ENCODE results near the gene UFC1.
A peak's percentile ranks its signal among the peaks of the same experiment; 100 is the strongest.

UFC1 gene

DNA sequence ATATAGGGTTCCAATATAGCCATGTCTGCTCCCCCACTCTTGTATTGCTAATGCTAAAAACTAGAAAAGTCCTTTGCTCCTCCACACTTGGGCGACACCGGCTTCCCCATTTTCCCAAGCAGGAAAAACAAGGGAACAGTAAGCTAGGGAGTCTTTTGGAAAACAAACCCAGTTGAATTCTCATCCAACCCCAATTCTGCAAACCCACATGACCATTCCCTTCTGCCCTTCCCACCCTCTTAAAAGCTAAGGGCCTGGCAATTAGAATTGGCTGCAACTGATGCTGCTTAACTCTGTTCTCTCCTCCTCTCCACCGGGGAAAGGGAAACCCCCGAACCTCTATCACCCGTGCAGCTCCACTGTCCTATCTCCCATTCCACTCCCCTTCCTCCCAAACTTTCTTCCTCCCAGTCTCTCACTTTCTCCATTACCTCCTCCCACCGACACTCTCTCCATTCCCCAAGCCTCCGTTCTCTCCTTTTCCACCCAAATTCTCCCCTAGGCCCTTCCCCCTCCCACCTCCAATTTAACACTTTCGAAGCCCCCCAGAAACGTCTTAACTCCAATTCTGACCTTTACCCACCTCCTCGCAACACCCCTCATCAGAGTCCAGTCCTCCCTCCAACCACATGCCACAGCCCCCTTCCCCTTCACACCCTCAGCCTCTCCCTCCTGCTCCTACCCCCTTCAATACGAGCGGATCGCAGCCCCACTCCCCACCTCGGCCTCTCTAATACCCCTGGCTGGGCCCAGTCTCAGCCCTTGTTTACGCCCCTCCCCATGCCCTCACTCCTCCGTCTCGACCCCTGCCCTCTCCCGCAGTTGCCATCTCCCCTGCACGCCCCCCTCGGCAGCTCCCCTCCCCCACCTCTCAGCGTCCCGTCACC, 22.0 kb upstream of the UFC1 start:
- peak overlapping the region; percentile 100 for H3K4me3 ChIP-seq (IDR thresholded peaks at IDR 0.05; ENCODE audit: insufficient read depth, low read depth, low read length)
- peak overlapping the region; percentile 86 for H2AFZ ChIP-seq (ENCODE audit: low read depth)
- peaks cover 43% of the 10 kb centered on the region for H3K4me1 ChIP-seq (ENCODE audit: low read depth, poor library complexity, severe bottlenecking)
- TF ChIP-seq, protein P1, sequence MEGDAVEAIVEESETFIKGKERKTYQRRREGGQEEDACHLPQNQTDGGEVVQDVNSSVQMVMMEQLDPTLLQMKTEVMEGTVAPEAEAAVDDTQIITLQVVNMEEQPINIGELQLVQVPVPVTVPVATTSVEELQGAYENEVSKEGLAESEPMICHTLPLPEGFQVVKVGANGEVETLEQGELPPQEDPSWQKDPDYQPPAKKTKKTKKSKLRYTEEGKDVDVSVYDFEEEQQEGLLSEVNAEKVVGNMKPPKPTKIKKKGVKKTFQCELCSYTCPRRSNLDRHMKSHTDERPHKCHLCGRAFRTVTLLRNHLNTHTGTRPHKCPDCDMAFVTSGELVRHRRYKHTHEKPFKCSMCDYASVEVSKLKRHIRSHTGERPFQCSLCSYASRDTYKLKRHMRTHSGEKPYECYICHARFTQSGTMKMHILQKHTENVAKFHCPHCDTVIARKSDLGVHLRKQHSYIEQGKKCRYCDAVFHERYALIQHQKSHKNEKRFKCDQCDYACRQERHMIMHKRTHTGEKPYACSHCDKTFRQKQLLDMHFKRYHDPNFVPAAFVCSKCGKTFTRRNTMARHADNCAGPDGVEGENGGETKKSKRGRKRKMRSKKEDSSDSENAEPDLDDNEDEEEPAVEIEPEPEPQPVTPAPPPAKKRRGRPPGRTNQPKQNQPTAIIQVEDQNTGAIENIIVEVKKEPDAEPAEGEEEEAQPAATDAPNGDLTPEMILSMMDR (conservative IDR thresholded peaks at IDR 0.05; ENCODE audit: low read depth, low read length) = no peak
- H3K9ac ChIP-seq = peak overlapping the region; percentile 90
- H3K27ac ChIP-seq = peak overlapping the region; percentile 79
- peaks cover 4% of the 10 kb centered on the region; the same call in 1 of the 2 replicates for H3K36me3 ChIP-seq (ENCODE audit: insufficient read depth)
- no peaks in the 10 kb centered on the region for H3K27me3 ChIP-seq (ENCODE audit: insufficient read depth, low read depth)
- peak overlapping the region; percentile 97 for H3K4me2 ChIP-seq
- H3K79me2 ChIP-seq (ENCODE audit: insufficient read depth, low read depth) = peaks cover 47% of the 10 kb centered on the region
- H4K20me1 ChIP-seq (ENCODE audit: insufficient read depth) = no peaks in the 10 kb centered on the region

DNA sequence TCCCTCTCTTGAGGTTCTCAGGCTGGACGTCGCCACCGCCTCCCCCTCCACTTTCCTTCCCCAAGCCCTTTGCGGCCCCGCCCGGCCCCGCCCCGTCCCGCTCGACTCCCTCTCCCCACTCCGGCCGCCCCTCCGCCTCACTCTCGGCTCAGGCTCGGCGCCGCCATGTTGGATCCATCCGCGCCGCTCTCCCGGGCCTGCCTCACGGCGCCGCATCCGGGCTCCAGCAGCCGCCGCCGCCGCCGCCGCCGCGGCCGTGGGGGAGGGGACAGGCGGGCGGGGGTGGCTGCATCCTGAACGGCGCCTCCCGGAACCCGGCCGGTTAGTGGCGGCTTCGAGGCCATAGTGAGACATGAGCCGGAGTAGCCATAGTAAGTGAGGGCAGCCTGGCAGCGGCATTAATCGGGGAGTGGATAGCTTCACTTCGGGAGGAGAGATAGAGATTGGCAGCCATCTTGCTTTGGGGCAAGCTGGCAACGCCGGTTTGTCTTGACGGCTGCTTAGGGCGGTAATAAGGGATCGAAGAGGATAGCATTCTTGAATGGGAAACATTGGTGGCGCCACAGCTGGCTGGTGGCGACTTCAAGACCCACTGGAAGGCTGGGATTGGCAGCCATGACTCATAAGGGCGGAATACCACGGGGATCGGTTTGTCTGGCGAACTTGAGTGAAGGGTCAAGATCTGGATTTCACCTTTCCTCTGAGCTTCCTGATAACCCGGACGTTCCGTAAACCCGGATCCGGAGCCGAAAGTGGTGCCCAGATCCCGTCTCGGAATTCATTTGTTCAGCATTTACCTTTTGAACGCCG, 21.2 kb upstream of the UFC1 start, which contains the start of gene DEDD:
DEDD (minus strand) TSS at position 258 of the 810 bp plus-strand sequence. CDS start 8,205 bp downstream, outside the sequence.
- no peaks in the 10 kb centered on the region for H4K20me1 ChIP-seq (ENCODE audit: insufficient read depth)
- peaks cover 43% of the 10 kb centered on the region for H3K4me1 ChIP-seq (ENCODE audit: low read depth, poor library complexity, severe bottlenecking)
- H3K9ac ChIP-seq = peak within 1 kb of the TSS; percentile 90
- peaks cover 2% of the 10 kb centered on the region; the same call in 1 of the 2 replicates for H3K36me3 ChIP-seq (ENCODE audit: insufficient read depth)
- H2AFZ ChIP-seq (ENCODE audit: low read depth) = peak within 1 kb of the TSS; percentile 86
- H3K27ac ChIP-seq = peak within 1 kb of the TSS; percentile 79
- TF ChIP-seq, protein P1 (conservative IDR thresholded peaks at IDR 0.05; ENCODE audit: low read depth, low read length) = no peak; the same call in 1 of the 2 replicates
- H3K27me3 ChIP-seq (ENCODE audit: insufficient read depth, low read depth) = no peaks in the 10 kb centered on the region
- H3K4me2 ChIP-seq = peak within 1 kb of the TSS; percentile 97
- peaks cover 43% of the 10 kb centered on the region for H3K79me2 ChIP-seq (ENCODE audit: insufficient read depth, low read depth)
- H3K4me3 ChIP-seq (IDR thresholded peaks at IDR 0.05; ENCODE audit: insufficient read depth, low read depth, low read length) = peak within 1 kb of the TSS; percentile 100

DNA sequence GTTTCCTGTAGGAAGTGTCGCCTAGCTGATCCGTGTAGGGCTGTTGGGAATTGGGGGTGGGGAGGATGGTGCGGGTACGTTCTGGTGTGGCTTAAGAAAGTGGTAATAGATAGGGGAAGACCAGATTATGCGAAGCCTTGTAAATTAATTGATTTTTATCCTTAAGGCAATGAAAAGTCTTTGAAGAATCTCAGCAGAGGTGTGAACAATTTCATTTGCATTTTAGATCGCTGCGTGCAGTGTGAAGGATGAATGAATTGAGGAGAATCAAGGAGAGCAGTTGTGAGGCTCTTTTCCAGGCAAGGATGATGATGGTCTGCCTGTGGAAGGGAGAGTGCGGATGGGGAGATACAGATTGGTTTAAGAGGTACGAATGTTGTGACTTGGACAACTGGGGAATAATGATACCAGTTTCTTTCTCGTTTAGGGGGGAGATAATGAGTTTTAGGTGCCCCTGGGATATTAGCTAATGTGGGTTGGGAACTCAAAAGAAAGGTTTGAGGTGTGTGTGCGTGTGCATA, 20.5 kb upstream of the UFC1 start:
- Histone ChIP-seq H3K4me3 (IDR thresholded peaks at IDR 0.05; ENCODE audit: insufficient read depth, low read depth, low read length) (peak overlapping the region; percentile 100), H2AFZ (ENCODE audit: low read depth) (peak overlapping the region; percentile 86), H3K79me2 (ENCODE audit: insufficient read depth, low read depth) (peaks cover 43% of the 10 kb centered on the region), H3K9ac (peak overlapping the region; percentile 90), H4K20me1 (ENCODE audit: insufficient read depth) (no peaks in the 10 kb centered on the region), H3K36me3 (ENCODE audit: insufficient read depth) (no peaks in the 10 kb centered on the region; the same call in 1 of the 2 replicates), H3K27me3 (ENCODE audit: insufficient read depth, low read depth) (no peaks in the 10 kb centered on the region), H3K4me1 (ENCODE audit: low read depth, poor library complexity, severe bottlenecking) (peaks cover 38% of the 10 kb centered on the region), H3K4me2 (peak overlapping the region; percentile 97), H3K27ac (peak overlapping the region; percentile 79)
- TF ChIP-seq, protein P1 (conservative IDR thresholded peaks at IDR 0.05; ENCODE audit: low read depth, low read length) = no peak; the same call in 1 of the 2 replicates

- no peak overlapping the region for H3K4me3 ChIP-seq (IDR thresholded peaks at IDR 0.05; ENCODE audit: insufficient read depth, low read depth, low read length)
- no peaks in the 10 kb centered on the region for H3K36me3 ChIP-seq (ENCODE audit: insufficient read depth)
- peaks cover 16% of the 10 kb centered on the region for H3K4me1 ChIP-seq (ENCODE audit: low read depth, poor library complexity, severe bottlenecking)
- no peak overlapping the region for H2AFZ ChIP-seq (ENCODE audit: low read depth)
- no peak overlapping the region for H3K27ac ChIP-seq
- no peaks in the 10 kb centered on the region for H4K20me1 ChIP-seq (ENCODE audit: insufficient read depth)
- H3K27me3 ChIP-seq (ENCODE audit: insufficient read depth, low read depth) = no peaks in the 10 kb centered on the region
- H3K4me2 ChIP-seq = no peak overlapping the region
- H3K9ac ChIP-seq = no peak overlapping the region
- TF ChIP-seq, protein P1 (conservative IDR thresholded peaks at IDR 0.05; ENCODE audit: low read depth, low read length) = no peak
- H3K79me2 ChIP-seq (ENCODE audit: insufficient read depth, low read depth) = peaks cover 25% of the 10 kb centered on the region
Observed at GRCh38 chr1:161137881-161138280, 15.9 kb upstream of the UFC1 start.

Data from KMS-11 (cell line).